Measurements from ENCODE around the gene CIBAR2.

CIBAR2 gene

DNA sequence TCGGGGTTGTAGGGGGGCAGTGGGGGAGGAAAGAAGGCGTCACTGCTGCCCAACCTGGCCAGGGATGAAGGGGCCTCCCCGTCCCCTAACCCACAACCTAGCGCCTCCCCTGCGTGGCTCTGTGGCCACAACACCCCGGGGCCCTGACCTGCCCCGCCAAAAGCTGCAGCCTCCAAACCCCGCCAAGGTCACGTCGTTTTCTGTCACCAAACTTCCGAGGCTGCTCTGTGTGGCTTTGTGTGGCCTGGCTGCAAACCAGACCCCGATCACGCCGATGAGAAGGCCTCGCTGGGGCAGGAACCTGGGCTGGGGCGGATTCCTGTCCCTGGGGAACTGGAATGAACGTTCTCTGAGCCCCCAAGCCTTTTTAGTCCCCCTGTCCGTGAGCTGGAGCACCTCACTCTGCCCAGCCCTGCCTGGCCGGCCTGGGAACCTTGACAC, 30.5 kb upstream of the CIBAR2 start:
- H3K27me3 ChIP-seq (replicated peaks; ENCODE audit: control insufficient read depth, insufficient read depth, low read length) = no peaks in the 10 kb centered on the region; the same call in 1 of the 2 replicates
- no peak overlapping the region for H3K4me3 ChIP-seq (replicated peaks; ENCODE audit: low read depth, low read length)
- no peak for DNase-seq (ENCODE audit: extremely low read depth, insufficient read length)
- TF ChIP-seq, protein P1, sequence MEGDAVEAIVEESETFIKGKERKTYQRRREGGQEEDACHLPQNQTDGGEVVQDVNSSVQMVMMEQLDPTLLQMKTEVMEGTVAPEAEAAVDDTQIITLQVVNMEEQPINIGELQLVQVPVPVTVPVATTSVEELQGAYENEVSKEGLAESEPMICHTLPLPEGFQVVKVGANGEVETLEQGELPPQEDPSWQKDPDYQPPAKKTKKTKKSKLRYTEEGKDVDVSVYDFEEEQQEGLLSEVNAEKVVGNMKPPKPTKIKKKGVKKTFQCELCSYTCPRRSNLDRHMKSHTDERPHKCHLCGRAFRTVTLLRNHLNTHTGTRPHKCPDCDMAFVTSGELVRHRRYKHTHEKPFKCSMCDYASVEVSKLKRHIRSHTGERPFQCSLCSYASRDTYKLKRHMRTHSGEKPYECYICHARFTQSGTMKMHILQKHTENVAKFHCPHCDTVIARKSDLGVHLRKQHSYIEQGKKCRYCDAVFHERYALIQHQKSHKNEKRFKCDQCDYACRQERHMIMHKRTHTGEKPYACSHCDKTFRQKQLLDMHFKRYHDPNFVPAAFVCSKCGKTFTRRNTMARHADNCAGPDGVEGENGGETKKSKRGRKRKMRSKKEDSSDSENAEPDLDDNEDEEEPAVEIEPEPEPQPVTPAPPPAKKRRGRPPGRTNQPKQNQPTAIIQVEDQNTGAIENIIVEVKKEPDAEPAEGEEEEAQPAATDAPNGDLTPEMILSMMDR (IDR thresholded peaks at IDR 0.05; ENCODE audit: insufficient read depth, low read length, poor library complexity, severe bottlenecking) = no peak
- no peaks in the 10 kb centered on the region for H3K36me3 ChIP-seq (ENCODE audit: control insufficient read depth, insufficient read depth, low read length)

DNA sequence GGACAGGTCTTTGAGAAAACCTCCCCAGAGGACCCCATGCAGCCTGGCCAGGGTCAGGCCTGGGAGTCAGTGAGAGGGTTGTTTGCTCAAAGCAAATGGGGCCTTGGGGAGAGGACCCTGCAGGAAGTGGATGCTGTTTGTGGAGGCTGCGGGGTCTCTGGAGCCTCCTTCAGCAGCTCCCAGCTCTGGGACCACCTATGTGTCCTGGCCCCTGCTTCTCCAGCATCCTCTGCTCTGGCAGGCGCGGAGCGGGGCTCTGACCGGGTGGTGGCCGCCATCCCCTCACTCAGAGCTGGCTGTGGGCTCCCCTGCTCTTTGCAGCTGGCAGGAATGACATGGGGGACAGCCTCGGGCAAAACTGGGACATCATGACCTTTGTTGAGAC, 29.8 kb upstream of the CIBAR2 start:
- H3K4me3 ChIP-seq (replicated peaks; ENCODE audit: low read depth, low read length) = no peak overlapping the region
- TF ChIP-seq, protein P1 (IDR thresholded peaks at IDR 0.05; ENCODE audit: insufficient read depth, low read length, poor library complexity, severe bottlenecking) = no peak
- DNase-seq (ENCODE audit: extremely low read depth, insufficient read length) = no peak
- H3K36me3 ChIP-seq (ENCODE audit: control insufficient read depth, insufficient read depth, low read length) = no peaks in the 10 kb centered on the region
- no peaks in the 10 kb centered on the region; the same call in 1 of the 2 replicates for H3K27me3 ChIP-seq (replicated peaks; ENCODE audit: control insufficient read depth, insufficient read depth, low read length)

DNA sequence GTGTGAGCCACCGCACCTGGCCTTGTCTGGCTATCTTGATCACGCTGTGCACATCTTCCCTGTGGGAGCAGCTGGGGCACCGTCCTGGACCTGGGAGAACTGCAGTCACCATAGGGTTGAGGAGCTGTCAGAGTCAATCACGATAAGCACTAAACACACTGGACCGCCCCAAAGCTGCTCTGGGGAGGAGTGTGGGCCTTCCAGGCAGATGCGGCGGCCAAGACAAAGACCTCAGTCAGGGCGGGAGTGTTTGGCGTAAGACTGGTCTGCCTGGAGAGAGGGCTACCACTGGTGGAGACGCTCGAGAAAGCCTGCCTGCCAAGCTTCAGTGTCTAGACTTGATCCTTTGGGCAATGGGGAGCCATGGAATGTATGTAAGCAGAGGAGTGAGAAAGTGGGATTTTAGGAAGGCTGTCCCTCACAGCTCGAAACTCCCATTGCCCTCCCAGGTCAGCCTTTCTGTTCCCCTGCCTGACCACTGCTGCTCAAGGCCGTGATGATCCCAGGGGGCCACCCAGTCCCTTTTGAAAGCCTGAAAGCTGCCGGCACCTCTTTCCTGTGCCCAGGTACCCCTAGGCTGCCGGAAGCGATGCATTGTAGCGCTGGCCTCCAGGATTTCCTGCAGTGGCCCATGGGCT, 29.3 kb upstream of the CIBAR2 start:
- Histone ChIP-seq H3K27me3 (replicated peaks; ENCODE audit: control insufficient read depth, insufficient read depth, low read length) (no peaks in the 10 kb centered on the region; the same call in 1 of the 2 replicates), H3K36me3 (ENCODE audit: control insufficient read depth, insufficient read depth, low read length) (no peaks in the 10 kb centered on the region), H3K4me3 (replicated peaks; ENCODE audit: low read depth, low read length) (no peak overlapping the region)
- DNase-seq (ENCODE audit: extremely low read depth, insufficient read length) = no peak
- TF ChIP-seq, protein P1 (IDR thresholded peaks at IDR 0.05; ENCODE audit: insufficient read depth, low read length, poor library complexity, severe bottlenecking) = no peak

DNA sequence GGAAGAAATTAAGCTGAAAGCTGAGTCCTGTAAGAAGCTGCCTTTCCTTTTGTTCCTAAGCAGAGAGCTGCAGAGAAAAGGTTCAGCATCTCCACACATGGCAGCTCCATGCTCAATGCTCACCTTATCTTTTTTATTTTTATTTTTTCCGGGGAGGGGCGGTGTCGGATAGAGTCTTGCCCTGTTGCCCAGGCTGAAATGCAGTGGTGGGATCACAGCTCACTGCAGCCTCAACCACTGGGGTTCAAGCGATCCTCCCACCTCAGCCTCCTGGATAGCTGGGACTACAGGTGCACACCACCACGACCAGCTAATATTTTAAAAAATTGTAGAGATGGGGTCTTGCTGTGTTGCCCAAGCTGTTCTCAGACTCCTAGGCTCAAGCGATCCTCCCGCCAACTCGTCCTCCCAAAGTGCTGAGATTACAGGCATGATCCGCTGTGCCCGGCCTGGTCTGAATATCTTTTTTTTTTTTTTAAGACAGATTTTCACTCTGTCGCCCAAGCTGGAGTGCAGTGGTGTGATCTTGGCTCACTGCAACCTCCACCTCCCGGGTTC, 28.3 kb upstream of the CIBAR2 start:
- Histone ChIP-seq H3K27me3 (replicated peaks; ENCODE audit: control insufficient read depth, insufficient read depth, low read length) (no peaks in the 10 kb centered on the region; the same call in 1 of the 2 replicates), H3K4me3 (replicated peaks; ENCODE audit: low read depth, low read length) (no peak overlapping the region), H3K36me3 (ENCODE audit: control insufficient read depth, insufficient read depth, low read length) (no peaks in the 10 kb centered on the region)
- no peak for DNase-seq (ENCODE audit: extremely low read depth, insufficient read length)
- TF ChIP-seq, protein P1 (IDR thresholded peaks at IDR 0.05; ENCODE audit: insufficient read depth, low read length, poor library complexity, severe bottlenecking) = no peak

DNA sequence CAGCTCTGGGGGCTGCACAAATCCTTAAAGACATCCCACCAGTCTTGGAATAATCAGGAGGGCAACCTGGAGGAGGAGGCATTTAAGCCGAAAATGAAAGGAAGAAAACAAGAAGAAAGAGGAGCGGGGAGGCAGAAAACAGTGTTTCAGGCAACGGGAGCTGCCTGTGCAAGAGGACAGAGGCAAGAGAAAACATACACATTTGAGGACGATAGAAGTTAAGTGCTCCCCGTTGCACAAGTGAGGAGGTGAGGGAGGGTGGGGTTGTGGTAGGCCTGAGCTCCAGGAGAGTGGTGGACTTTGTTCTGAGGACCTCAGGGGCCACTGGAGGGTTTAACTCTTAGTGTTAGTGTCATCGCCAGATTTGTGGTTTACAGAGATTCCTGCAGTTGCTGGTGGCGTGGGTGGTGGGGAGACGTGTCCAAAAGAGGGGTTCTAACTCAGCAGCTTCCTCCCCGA, 27.6 kb upstream of the CIBAR2 start:
- TF ChIP-seq, protein P1 (IDR thresholded peaks at IDR 0.05; ENCODE audit: insufficient read depth, low read length, poor library complexity, severe bottlenecking) = no peak
- DNase-seq (ENCODE audit: extremely low read depth, insufficient read length) = no peak
- Histone ChIP-seq H3K36me3 (ENCODE audit: control insufficient read depth, insufficient read depth, low read length) (no peaks in the 10 kb centered on the region), H3K4me3 (replicated peaks; ENCODE audit: low read depth, low read length) (no peak overlapping the region), H3K27me3 (replicated peaks; ENCODE audit: control insufficient read depth, insufficient read depth, low read length) (no peaks in the 10 kb centered on the region; the same call in 1 of the 2 replicates)

Data from GM06990 (cell line).